HG02884 (cell line): ENCODE data around the gene CEP112.

Experiments
- ATAC-seq: cut with Tn5 transposase; IDR thresholded peaks from one replicate; pipeline ENCODE4 v1.9.1; 2021; ENCODE audit warnings: mild to moderate bottlenecking, moderate library complexity; ENCODE audit not compliant: unreplicated experiment

CEP112 gene

DNA sequence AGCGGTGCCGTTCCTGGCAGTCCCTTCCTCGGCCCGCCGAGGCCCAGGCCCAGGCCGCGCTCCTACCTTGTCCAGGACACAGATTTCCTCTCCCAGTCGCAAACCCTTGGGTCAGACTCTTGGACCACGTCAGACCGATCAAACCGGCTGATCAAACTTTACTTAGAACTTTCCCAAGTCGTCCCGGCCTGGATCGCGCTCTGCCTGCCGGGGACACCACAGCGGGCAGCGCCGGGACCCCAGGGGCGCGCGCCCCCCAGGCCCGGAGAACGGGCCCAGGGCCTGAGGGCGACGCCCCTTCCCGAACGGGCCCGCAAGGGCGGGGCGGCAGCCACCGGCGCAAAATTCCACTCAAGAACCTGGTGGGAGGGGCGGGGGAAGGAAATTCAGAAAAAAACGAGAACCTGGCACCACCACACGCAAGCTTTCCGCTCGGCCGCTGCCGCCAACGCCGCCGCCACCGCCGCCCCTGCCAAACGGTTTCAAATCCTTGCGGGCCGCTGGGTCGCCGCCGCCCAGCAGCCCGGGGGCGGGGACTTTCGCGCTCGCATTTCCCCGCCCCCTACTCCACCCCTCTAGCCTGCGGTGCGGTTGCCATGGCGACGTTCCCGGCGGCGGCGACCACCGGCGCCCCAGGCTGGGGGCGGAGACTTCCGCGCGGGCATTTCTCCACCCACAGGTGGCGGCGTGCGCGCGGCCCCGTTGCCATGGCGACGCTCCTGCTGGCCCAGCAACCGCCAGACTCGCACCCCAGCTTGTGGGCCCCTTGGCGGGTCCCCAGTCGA lies at the start of gene CEP112:
TSS of gene CEP112 (minus strand) at position 541 of the 785 bp plus-strand sequence.
- ATAC-seq, result peak; percentile 67

- ATAC-seq, result no peak
Observed at GRCh38 chr17:66240630-66241029, 48.7 kb upstream of the CEP112 start.

- ATAC-seq, result no peak
Observed at GRCh38 chr17:66240013-66240412, 48.1 kb upstream of the CEP112 start.

DNA sequence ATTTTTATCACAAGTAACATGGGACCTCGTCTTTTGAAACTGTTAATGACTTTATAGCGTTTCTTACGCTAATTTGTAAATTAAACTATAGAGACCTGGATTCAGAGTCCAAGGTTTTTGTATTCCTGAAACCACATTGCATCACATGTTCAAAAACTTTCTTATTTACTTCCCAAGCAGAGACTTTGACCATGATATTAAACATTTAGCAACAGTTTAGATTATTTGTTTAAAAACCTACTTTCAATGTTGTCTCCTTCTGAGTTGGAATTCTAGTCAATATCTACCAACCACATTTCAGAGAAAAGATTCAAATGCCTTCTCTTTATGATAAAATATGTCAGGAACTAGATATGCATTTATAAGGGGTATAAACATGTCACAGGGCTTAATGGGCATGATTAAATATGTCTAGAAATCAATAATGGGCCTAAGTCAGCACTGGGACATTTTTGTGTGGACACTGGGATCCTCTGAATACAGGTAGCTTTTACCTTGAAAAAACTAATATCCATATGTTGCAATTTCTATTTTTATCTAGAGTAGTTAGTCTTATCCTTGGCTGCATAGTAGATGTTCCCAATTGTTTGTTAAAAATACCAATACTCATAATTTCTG lies 43.6 kb upstream of the CEP112 start:
- ATAC-seq, result no peak

- ATAC-seq, result no peak
Observed at GRCh38 chr17:66234611-66235010, 42.7 kb upstream of the CEP112 start.

GRCh38 chr17:66233023-66233753 lies 41.3 kb upstream of the CEP112 start:
- no peak for ATAC-seq

DNA sequence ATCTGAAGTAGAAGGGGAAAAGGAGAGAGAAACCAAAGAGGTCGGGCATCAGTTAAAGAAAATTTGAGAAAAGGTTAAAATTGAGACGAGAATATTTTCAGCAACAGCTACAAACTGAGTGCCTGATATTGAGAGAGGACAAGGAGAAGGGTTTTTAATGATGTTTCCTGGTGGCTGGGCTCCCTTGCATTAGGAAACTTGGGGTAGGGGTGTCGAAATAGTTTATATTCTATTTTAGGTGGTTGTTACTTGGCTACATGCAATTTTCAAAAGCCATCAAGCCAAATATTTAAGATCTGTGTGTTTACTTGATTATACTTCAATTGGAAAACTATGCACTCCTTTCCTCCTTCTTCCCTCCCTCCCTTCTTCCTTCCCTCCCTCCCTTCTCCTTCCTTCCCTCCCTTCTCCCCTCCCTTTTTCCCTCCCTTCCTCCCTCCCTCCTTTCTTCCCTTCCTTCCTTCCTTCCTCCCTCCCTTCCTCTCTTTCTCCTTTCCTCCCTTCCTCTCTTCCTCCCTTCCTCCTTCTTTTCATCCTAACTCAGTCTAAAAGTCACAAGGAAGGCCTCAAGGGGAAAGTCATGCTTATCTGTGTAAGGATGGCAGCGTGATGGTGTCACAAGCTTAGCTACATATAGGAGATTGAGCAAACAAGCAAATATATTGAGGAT lies 39.1 kb upstream of the CEP112 start:
- no peak for ATAC-seq

- ATAC-seq, result no peak
Observed at GRCh38 chr17:66229783-66230538, 38.0 kb upstream of the CEP112 start.

- no peak for ATAC-seq
Observed at GRCh38 chr17:66228887-66229782, 37.2 kb upstream of the CEP112 start, which contains the start of gene APOH. Gene APOH, minus strand, starts transcription at chr17:66229415. Its CDS starts 36 bp downstream, at chr17:66229379.

- ATAC-seq, result no peak
Observed at GRCh38 chr17:66227212-66228045, 35.5 kb upstream of the CEP112 start.

DNA sequence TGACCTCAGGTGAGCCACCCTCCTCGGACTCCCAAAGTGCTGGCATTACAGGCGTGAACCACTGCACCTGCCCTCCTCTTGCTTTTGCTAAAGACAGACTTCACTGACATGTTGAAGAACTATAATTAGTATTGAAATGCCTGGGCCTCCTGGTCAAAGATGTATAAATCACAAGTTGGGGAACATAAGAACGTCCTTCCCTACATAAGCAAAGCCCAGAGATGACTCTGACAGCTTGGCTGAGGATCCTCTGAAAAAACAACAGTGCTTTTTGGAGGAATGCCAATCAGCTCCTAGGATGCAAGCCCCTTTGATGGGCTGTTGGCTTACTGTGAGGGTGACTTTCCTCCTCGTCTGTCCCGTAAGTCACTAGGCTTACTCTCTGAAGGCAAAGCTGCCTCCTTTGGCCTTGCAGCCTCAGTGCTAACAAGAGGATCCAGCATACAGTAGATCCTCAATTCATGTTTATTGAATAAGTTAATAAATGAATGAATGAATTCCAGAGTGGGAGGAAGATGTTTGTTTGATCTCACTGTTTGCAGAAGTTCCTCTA lies 30.9 kb upstream of the CEP112 start:
- ATAC-seq, result no peak

- ATAC-seq, result no peak
Observed at GRCh38 chr17:66221755-66222530, 30.0 kb upstream of the CEP112 start.

DNA sequence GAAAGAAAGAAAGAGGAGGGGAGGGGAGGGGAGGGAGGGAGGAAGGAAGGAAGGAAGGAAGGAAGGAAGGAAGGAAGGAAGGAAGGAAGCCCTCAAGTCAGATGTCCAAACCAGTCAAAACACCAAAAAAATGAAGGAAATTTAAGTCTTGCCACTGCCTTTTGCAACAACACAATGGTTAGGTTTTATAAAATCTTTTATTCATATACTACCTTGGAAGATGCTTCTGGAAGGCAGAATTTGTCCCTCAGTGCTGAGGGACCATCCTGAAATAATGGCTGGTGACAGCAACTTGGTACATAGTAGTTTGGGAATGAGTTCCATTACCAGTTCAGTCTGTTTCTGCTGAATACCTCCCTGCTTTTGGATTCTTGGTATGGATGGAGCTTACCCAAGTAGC lies 29.4 kb upstream of the CEP112 start:
- no peak for ATAC-seq

GRCh38 chr17:66220079-66220835 lies 28.3 kb upstream of the CEP112 start:
- ATAC-seq, result no peak

DNA sequence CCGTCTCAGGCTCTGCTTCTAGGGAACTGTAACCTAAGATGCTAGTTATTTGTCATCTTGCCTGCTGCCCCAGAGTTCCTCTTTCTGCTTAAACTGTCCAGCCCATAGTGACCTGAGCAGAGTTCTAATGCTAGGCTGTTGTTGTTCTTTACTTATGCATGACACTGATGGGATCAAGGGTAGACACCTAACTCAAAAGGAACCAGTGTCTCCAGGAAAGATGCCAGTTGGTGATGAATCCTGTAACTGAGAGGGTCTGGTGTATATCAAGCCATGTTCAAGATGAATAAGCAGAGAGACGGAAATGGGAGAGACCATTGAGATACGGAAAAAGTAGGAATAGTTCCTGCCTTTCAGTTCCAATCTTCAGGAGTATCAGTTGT lies 23.6 kb upstream of the CEP112 start:
- ATAC-seq, result no peak

- ATAC-seq, result no peak
Observed at GRCh38 chr17:66214884-66215528, 23.1 kb upstream of the CEP112 start.
